GM20000 (cell line): ENCODE results near the gene TNRC18.

Source experiments
- DNase-seq: peaks from one replicate; pipeline ENCODE4 v3.0.0; 2012; ENCODE audit warnings: low spot score
- TF ChIP-seq, protein P1 (sequence below): IDR thresholded peaks from 2 replicates; pipeline ENCODE4 v1.5.1; 2012; ENCODE audit warnings: mild to moderate bottlenecking, control low read depth; ENCODE audit errors: extremely low read depth, missing control alignments

The TNRC18 gene

GRCh38 chr7:5439572-5440496, 16.2 kb upstream of the TNRC18 start:
- TF ChIP-seq, protein P1, sequence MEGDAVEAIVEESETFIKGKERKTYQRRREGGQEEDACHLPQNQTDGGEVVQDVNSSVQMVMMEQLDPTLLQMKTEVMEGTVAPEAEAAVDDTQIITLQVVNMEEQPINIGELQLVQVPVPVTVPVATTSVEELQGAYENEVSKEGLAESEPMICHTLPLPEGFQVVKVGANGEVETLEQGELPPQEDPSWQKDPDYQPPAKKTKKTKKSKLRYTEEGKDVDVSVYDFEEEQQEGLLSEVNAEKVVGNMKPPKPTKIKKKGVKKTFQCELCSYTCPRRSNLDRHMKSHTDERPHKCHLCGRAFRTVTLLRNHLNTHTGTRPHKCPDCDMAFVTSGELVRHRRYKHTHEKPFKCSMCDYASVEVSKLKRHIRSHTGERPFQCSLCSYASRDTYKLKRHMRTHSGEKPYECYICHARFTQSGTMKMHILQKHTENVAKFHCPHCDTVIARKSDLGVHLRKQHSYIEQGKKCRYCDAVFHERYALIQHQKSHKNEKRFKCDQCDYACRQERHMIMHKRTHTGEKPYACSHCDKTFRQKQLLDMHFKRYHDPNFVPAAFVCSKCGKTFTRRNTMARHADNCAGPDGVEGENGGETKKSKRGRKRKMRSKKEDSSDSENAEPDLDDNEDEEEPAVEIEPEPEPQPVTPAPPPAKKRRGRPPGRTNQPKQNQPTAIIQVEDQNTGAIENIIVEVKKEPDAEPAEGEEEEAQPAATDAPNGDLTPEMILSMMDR = no peak
- no peak for DNase-seq

DNA sequence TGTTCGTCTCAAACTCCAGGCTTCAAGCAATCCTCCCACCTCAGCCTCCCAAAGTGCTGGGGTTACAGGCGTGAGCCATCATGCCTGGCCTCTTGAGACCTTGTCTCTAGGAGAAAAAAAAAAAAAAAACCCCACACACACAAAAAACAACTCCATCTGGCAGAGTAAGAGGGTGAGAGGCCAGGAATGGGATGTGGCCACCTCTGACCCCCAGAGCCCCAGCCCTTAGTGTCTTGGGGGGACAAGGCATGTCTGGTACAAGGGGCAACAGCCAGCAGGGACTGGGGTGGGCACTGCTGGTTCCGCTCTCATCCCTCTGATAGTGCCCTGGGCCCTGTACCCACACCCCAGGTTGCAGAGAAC, 15.6 kb upstream of the TNRC18 start:
- TF ChIP-seq, protein P1 = no peak
- no peak for DNase-seq

GRCh38 chr7:5437987-5438386, 14.4 kb upstream of the TNRC18 start:
- DNase-seq = no peak

GRCh38 chr7:5437348-5437892, 13.8 kb upstream of the TNRC18 start:
- TF ChIP-seq, protein P1 = no peak
- DNase-seq = no peak

More at GRCh38 chr7:5437987-5438386, 14.4 kb upstream of the TNRC18 start:
- TF ChIP-seq, protein P1 = no peak

DNA sequence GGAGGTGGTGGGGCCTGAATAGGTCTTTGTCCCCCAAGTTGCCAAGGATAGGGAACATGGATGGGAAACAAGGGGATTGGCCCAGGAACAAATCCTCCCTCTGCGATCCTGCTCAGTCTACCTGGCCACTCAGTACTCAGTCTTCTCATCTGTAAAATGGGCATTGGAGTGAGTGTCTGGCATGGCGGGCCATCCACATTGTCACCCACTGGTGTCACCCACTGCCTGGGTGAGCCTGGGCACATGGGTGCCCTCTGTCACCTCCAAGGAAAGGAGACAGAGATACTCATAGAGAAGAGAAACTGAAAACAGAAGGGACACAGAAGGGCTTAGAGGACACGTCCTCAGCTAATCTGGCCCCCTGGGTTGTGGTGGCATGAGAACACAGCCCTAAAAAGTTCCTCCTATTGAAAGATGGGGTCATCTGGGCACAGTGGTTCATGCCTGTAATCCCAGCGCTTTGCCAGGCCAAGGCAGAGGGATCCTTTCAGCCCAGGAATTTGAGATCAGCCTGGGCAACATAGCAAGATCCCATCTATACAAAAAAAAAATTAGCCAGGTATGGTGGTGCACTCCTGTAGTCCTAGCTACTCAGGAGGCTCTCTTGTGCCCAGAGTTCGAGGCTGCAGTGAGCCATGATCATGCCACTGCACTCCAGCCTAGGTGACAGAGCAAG, 12.5 kb upstream of the TNRC18 start:
- DNase-seq = no peak
- TF ChIP-seq, protein P1 = no peak

GRCh38 chr7:5435291-5436002, 11.8 kb upstream of the TNRC18 start:
- TF ChIP-seq, protein P1 = no peak
- DNase-seq = peak; percentile 56
